GM12878 (cell line): Measurements from ENCODE around the gene CYP46A1. TPM values are rescaled to one million over a fixed set of nuclear protein-coding genes. Genes with fewer than 3 reads are reported as not detected.

Experiments used
- ATAC-seq: fragments of 200-7000 bp; cut with Tn5 transposase; 3 replicates; pipeline ENCODE4 v1.9.1; 2020; ENCODE audit warnings: mild to moderate bottlenecking, moderate library complexity
- BruUV-seq: library from RNA; stranded (reverse); fragments of 400-500 nt; replicated peaks from 2 replicates; lab custom pipeline; 2021; lab: Mats Ljungman, UMichigan
- CTCF ChIA-PET: fragments of 300-600 bp; sonication (Branson Sonifier 250); formaldehyde crosslinking; extraction: SDS; loops from one replicate; lab custom pipeline; 2021; ENCODE audit warnings: inconsistent platforms; lab: Yijun Ruan, JAX
- POLR2A ChIA-PET: fragments of 350-600 bp; formaldehyde crosslinking; extraction: SDS; loops from one replicate; lab custom pipeline; 2021; ENCODE audit warnings: inconsistent platforms; lab: Charles Lee
- RAD21 ChIA-PET: fragments of 300-600 bp; sonication (Branson Sonifier 250); formaldehyde crosslinking; loops from one replicate; lab custom pipeline; 2023; ENCODE audit warnings: antibody characterized with exemption; ENCODE audit not compliant: unreplicated experiment; lab: Charles Lee
- SMC1A ChIA-PET: fragments of 300-600 bp; sonication (Branson Sonifier 250); formaldehyde crosslinking; loops from one replicate; lab custom pipeline; 2023; ENCODE audit not compliant: unreplicated experiment, uncharacterized antibody; lab: Charles Lee
- DNase-seq: peaks from one replicate; pipeline ENCODE4 v3.0.0-alpha.2; 2011; ENCODE audit warnings: low read depth, low spot score
- FAIRE-seq: peaks from 3 replicates; lab custom pipeline; 2011; peaks lifted over from hg19 to GRCh38; lab: Jason Lieb, UNC
- H2AFZ ChIP-seq: 2 replicates; pipeline ENCODE4 v1.6.0; 2011; ENCODE audit warnings: low read depth, low read length, control low read depth; ENCODE audit not compliant: control insufficient read depth
- H3K27ac ChIP-seq: 2 replicates; pipeline ENCODE4 v1.5.1; 2011; ENCODE audit warnings: control low read depth; ENCODE audit not compliant: control insufficient read depth, insufficient read depth
- H3K27me3 ChIP-seq, 2 experiments: replicated peaks in 1 of 2; 2 replicates each; pipeline versions ENCODE4 v1.6.0 to v1.6.1; 2011; ENCODE audit warnings: low read length in 1 of 2; ENCODE audit not compliant: control insufficient read depth in 2 of 2, insufficient read depth in 2 of 2
- H3K36me3 ChIP-seq, 2 experiments: 2 replicates each; pipeline ENCODE4 v1.5.1; 2011; ENCODE audit warnings: low read length in 1 of 2; ENCODE audit not compliant: control insufficient read depth in 2 of 2, insufficient read depth in 2 of 2
- H3K4me1 ChIP-seq: 2 replicates; pipeline ENCODE4 v1.6.1; 2011; ENCODE audit warnings: mild to moderate bottlenecking, low read length, moderate library complexity, mixed read lengths; ENCODE audit not compliant: control insufficient read depth, insufficient read depth
- H3K4me2 ChIP-seq: 2 replicates; pipeline ENCODE4 v1.6.0; 2011; ENCODE audit warnings: control low read depth; ENCODE audit not compliant: control insufficient read depth, insufficient read depth
- H3K4me3 ChIP-seq: fragments of 200-600 bp; sonication (generic); 2 replicates; pipeline ENCODE4 v1.5.1; 2016
- H3K79me2 ChIP-seq: 2 replicates; pipeline ENCODE4 v1.6.0; 2011; ENCODE audit warnings: low read length; ENCODE audit not compliant: control insufficient read depth, insufficient read depth
- H3K9ac ChIP-seq: 2 replicates; pipeline ENCODE4 v1.8.0; 2011; ENCODE audit warnings: low read length, control low read depth, mixed read lengths; ENCODE audit not compliant: control insufficient read depth, insufficient read depth
- H3K9me3 ChIP-seq: replicated peaks from 3 replicates; pipeline ENCODE4 v1.5.1; 2011; ENCODE audit warnings: mild to moderate bottlenecking, low read length; ENCODE audit not compliant: control insufficient read depth, insufficient read depth
- H4K20me1 ChIP-seq: 2 replicates; pipeline ENCODE4 v1.6.0; 2011; ENCODE audit not compliant: control insufficient read depth, insufficient read depth
- BMI1 ChIP-seq: fragments of 450-650 bp; IDR thresholded peaks from 2 replicates; pipeline ENCODE4 v1.6.1; 2016; ENCODE audit warnings: mild to moderate bottlenecking, moderate library complexity, borderline replicate concordance
- EED ChIP-seq: sonication (generic); IDR thresholded peaks from 2 replicates; pipeline ENCODE4 v1.6.1; 2016; ENCODE audit warnings: antibody characterized with exemption, low read depth
- MEF2A ChIP-seq: IDR thresholded peaks from 2 replicates; pipeline ENCODE4 v1.6.1; 2011; ENCODE audit warnings: low read depth, mild to moderate bottlenecking, low read length, moderate library complexity; ENCODE audit not compliant: insufficient read depth
- NFXL1 ChIP-seq: fragments of 450-650 bp; IDR thresholded peaks from 2 replicates; pipeline ENCODE4 v1.6.1; 2017; ENCODE audit warnings: antibody characterized with exemption, mild to moderate bottlenecking, borderline replicate concordance
- NR2C2 ChIP-seq: IDR thresholded peaks from 2 replicates; pipeline ENCODE4 v1.6.1; 2011; ENCODE audit warnings: borderline replicate concordance, low read depth; ENCODE audit not compliant: control insufficient read depth, insufficient read length
- NRF1 ChIP-seq: conservative IDR thresholded peaks from 2 replicates; pipeline ENCODE4 v1.6.1; 2011; ENCODE audit warnings: mild to moderate bottlenecking, low read depth, low read length, improper control_type of control experiment
- STAT3 ChIP-seq: IDR thresholded peaks from 2 replicates; pipeline ENCODE4 v1.6.1; 2011; ENCODE audit warnings: low read depth, low read length, improper control_type of control experiment
- SUZ12 ChIP-seq: fragments of 200-600 bp; sonication (generic); IDR thresholded peaks from one replicate; pipeline ENCODE4 v1.6.1; 2018; ENCODE audit warnings: antibody characterized with exemption, mild to moderate bottlenecking; ENCODE audit not compliant: unreplicated experiment
- TCF7 ChIP-seq: IDR thresholded peaks from 2 replicates; pipeline ENCODE4 v1.6.1; 2014; ENCODE audit warnings: antibody characterized with exemption, borderline replicate concordance
- ZNF217 ChIP-seq: fragments of 450-650 bp; IDR thresholded peaks from 2 replicates; pipeline ENCODE4 v1.6.1; 2017; ENCODE audit warnings: antibody characterized with exemption, mild to moderate bottlenecking
- WGBS: methylation state at CpG from one replicate; pipeline ENCODE4 v1.1.6; 2016; ENCODE audit warnings: low lambda C conversion rate; ENCODE audit not compliant: insufficient replicate concordance, insufficient coverage; ENCODE audit errors: missing lambda C conversion rate; 5-methylcytosine and 5-hydroxymethylcytosine counted together
- in situ Hi-C: fragments of 300-500 bp; cut with MboI; formaldehyde crosslinking; loops from 9 replicates; pipeline ENCODE4 v1.14.3; 2018; ENCODE audit warnings: mixed read lengths
- intact Hi-C: fragments of 100-400 bp; cut with micrococcal nuclease; formaldehyde crosslinking; loops from one replicate; pipeline ENCODE4 v1.14.2; 2022; ENCODE audit not compliant: unreplicated experiment
- polyA plus RNA-seq, 11 experiments: library from polyadenylated mRNA; depleted of rRNA in 4 of 11; unstranded in 6 of 11; stranded (reverse) in 5 of 11; fragments of >200 nt; fragmentation: Nextera tagmentation in 4 of 11; fragmentation: Illumina TruSeq in 1 of 11; extraction: Ambion mirVana in 4 of 11; extraction: Trizol in 1 of 11; gene quantifications; 1 replicate in 1 of 11; 2 replicates in 10 of 11; pipeline versions ENCODE4 v1.2.1 to v1.2.3, GENCODE V29; 2011 to 2016; ENCODE audit warnings: inconsistent platforms in 2 of 11, missing spikeins in 2 of 11, low read depth in 1 of 11
- total RNA-seq, 4 experiments: library from RNA; depleted of rRNA in 3 of 4; stranded (reverse); fragments of >200 nt in 3 of 4; fragmentation: Illumina TruSeq in 1 of 4; extraction: Trizol in 1 of 4; gene quantifications; 2 replicates each; pipeline versions ENCODE4 v1.2.1 to v1.2.3, GENCODE V29; 2013 to 2021
- TF ChIP-seq, protein P1 (sequence below): fragments of 450-650 bp; IDR thresholded peaks from 2 replicates; pipeline ENCODE4 v1.6.1; 2017; ENCODE audit warnings: mild to moderate bottlenecking
- TF ChIP-seq, protein P2 (sequence below): fragments of 450-650 bp; IDR thresholded peaks from 2 replicates; pipeline ENCODE4 v1.6.1; 2016; ENCODE audit warnings: mild to moderate bottlenecking, moderate library complexity, borderline replicate concordance
- TF ChIP-seq, protein P3 (sequence below): fragments of 450-650 bp; IDR thresholded peaks from 2 replicates; pipeline ENCODE4 v1.6.1; 2017; ENCODE audit warnings: antibody characterized with exemption, mild to moderate bottlenecking, moderate library complexity
- TF ChIP-seq, protein P4 (sequence below): IDR thresholded peaks from 2 replicates; pipeline ENCODE4 v1.6.1; 2011; ENCODE audit warnings: borderline replicate concordance, low read depth, mild to moderate bottlenecking, moderate library complexity, low read length; ENCODE audit not compliant: insufficient read depth, poor library complexity, severe bottlenecking

The CYP46A1 gene
- total and polyA plus RNA-seq, 10 of the 15 experiments (the other 5 are each of a cell fraction or from before 2014, with no cell fraction given): 0.04 to 0.11 TPM; not detected in 8

DNA sequence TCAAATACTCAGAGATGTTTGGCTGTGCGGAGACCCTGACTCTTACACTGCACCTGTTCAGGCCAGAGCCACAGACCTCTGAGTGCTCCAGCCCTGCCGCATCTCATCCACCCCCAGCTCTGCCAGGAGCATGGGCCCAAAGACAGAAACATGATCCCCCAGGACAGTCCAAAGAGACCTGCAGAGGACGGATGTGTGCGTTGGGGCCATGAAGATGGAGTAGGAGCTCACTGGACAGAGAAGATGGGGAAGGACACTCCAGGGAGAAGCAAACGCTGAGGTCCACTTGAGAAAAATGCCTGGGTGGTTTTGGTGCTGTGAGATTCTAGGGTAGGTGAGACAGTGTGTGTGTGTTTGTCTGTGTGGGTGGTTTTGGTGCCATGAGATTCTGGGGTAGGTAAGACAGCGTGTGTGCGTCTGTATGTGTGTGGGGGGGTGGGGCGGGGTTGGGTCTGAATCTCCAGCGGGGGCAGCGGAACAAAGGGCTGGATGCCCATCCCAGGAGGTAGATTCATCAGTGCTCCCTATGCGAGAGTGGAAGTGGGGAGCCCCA lies 40.0 kb upstream of the CYP46A1 start:
- intact Hi-C loops: no loop called here
- RAD21 ChIA-PET: no interaction called here
- no peaks in the 10 kb centered on the region for H3K36me3 ChIP-seq
- SMC1A ChIA-PET: no interaction called here
- FAIRE-seq (no peak), ATAC-seq (no peak), DNase-seq (no peak)
- POLR2A ChIA-PET: no interaction called here
- H3K4me2 ChIP-seq: no peak overlapping the region
- H3K9me3 ChIP-seq: no peaks in the 10 kb centered on the region; the same call in 2 of the 3 replicates
- H3K27me3 ChIP-seq: no peaks in the 10 kb centered on the region; a peak in 2 of 4 replicates
- CTCF ChIA-PET: no interaction called here
- in situ Hi-C loops: no loop called here
- H4K20me1 ChIP-seq: no peaks in the 10 kb centered on the region
- H3K4me1 ChIP-seq: no peaks in the 10 kb centered on the region
- H2AFZ ChIP-seq: no peak overlapping the region
- WGBS: 62% methylated on average over 11 of the region's 11 CpGs
- no peak overlapping the region for H3K4me3 ChIP-seq
- no peak for TF ChIP-seq NRF1
- TF ChIP-seq TCF7: no peak
- TF ChIP-seq NFXL1: no peak
- TF ChIP-seq, protein P1, sequence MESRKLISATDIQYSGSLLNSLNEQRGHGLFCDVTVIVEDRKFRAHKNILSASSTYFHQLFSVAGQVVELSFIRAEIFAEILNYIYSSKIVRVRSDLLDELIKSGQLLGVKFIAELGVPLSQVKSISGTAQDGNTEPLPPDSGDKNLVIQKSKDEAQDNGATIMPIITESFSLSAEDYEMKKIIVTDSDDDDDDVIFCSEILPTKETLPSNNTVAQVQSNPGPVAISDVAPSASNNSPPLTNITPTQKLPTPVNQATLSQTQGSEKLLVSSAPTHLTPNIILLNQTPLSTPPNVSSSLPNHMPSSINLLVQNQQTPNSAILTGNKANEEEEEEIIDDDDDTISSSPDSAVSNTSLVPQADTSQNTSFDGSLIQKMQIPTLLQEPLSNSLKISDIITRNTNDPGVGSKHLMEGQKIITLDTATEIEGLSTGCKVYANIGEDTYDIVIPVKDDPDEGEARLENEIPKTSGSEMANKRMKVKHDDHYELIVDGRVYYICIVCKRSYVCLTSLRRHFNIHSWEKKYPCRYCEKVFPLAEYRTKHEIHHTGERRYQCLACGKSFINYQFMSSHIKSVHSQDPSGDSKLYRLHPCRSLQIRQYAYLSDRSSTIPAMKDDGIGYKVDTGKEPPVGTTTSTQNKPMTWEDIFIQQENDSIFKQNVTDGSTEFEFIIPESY: no peak
- TF ChIP-seq, protein P2, sequence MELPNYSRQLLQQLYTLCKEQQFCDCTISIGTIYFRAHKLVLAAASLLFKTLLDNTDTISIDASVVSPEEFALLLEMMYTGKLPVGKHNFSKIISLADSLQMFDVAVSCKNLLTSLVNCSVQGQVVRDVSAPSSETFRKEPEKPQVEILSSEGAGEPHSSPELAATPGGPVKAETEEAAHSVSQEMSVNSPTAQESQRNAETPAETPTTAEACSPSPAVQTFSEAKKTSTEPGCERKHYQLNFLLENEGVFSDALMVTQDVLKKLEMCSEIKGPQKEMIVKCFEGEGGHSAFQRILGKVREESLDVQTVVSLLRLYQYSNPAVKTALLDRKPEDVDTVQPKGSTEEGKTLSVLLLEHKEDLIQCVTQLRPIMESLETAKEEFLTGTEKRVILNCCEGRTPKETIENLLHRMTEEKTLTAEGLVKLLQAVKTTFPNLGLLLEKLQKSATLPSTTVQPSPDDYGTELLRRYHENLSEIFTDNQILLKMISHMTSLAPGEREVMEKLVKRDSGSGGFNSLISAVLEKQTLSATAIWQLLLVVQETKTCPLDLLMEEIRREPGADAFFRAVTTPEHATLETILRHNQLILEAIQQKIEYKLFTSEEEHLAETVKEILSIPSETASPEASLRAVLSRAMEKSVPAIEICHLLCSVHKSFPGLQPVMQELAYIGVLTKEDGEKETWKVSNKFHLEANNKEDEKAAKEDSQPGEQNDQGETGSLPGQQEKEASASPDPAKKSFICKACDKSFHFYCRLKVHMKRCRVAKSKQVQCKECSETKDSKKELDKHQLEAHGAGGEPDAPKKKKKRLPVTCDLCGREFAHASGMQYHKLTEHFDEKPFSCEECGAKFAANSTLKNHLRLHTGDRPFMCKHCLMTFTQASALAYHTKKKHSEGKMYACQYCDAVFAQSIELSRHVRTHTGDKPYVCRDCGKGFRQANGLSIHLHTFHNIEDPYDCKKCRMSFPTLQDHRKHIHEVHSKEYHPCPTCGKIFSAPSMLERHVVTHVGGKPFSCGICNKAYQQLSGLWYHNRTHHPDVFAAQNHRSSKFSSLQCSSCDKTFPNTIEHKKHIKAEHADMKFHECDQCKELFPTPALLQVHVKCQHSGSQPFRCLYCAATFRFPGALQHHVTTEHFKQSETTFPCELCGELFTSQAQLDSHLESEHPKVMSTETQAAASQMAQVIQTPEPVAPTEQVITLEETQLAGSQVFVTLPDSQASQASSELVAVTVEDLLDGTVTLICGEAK: no peak
- no peak for TF ChIP-seq SUZ12
- TF ChIP-seq STAT3: no peak
- no peak for TF ChIP-seq ZNF217
- no peak for TF ChIP-seq BMI1
- TF ChIP-seq, protein P3, sequence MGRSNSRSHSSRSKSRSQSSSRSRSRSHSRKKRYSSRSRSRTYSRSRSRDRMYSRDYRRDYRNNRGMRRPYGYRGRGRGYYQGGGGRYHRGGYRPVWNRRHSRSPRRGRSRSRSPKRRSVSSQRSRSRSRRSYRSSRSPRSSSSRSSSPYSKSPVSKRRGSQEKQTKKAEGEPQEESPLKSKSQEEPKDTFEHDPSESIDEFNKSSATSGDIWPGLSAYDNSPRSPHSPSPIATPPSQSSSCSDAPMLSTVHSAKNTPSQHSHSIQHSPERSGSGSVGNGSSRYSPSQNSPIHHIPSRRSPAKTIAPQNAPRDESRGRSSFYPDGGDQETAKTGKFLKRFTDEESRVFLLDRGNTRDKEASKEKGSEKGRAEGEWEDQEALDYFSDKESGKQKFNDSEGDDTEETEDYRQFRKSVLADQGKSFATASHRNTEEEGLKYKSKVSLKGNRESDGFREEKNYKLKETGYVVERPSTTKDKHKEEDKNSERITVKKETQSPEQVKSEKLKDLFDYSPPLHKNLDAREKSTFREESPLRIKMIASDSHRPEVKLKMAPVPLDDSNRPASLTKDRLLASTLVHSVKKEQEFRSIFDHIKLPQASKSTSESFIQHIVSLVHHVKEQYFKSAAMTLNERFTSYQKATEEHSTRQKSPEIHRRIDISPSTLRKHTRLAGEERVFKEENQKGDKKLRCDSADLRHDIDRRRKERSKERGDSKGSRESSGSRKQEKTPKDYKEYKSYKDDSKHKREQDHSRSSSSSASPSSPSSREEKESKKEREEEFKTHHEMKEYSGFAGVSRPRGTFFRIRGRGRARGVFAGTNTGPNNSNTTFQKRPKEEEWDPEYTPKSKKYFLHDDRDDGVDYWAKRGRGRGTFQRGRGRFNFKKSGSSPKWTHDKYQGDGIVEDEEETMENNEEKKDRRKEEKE: no peak
- TF ChIP-seq MEF2A: no peak
- TF ChIP-seq, protein P4, sequence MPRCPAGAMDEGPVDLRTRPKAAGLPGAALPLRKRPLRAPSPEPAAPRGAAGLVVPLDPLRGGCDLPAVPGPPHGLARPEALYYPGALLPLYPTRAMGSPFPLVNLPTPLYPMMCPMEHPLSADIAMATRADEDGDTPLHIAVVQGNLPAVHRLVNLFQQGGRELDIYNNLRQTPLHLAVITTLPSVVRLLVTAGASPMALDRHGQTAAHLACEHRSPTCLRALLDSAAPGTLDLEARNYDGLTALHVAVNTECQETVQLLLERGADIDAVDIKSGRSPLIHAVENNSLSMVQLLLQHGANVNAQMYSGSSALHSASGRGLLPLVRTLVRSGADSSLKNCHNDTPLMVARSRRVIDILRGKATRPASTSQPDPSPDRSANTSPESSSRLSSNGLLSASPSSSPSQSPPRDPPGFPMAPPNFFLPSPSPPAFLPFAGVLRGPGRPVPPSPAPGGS: no peak
- no peak for TF ChIP-seq EED
- TF ChIP-seq NR2C2: no peak
- no peak overlapping the region for H3K9ac ChIP-seq
- no TSS peak for BruUV-seq
- no peak overlapping the region for H3K27ac ChIP-seq
- H3K79me2 ChIP-seq: no peaks in the 10 kb centered on the region
